Immature natural killer cell (primary cell): Measurements from ENCODE around the gene GLYATL1. TPM values are rescaled to one million over a fixed set of nuclear protein-coding genes. Genes with fewer than 3 reads are reported as not detected.

Experiments
- DNase-seq, 3 donors: peaks; one replicate each; pipeline ENCODE4 v3.0.0; 2022; ENCODE audit warnings: mixed read lengths in 1 of 3
- H3K27ac Mint-ChIP-seq, 6 donors: one replicate each; pipeline ENCODE4 v1.8.0; 2020; ENCODE audit warnings: mixed read lengths in 6 of 6, mild to moderate bottlenecking in 5 of 6, inconsistent platforms in 4 of 6, moderate library complexity in 3 of 6
- H3K27me3 Mint-ChIP-seq, 3 donors: one replicate each; pipeline ENCODE4 v1.8.0; 2020 to 2021; ENCODE audit warnings: low read depth in 3 of 3, mild to moderate bottlenecking in 3 of 3, mixed read lengths in 3 of 3, moderate library complexity in 3 of 3, inconsistent platforms in 1 of 3
- H3K36me3 Mint-ChIP-seq, 3 donors: one replicate each; pipeline ENCODE4 v1.8.0; 2020; ENCODE audit warnings: mixed read lengths in 3 of 3, inconsistent platforms in 2 of 3, mild to moderate bottlenecking in 2 of 3
- H3K4me1 Mint-ChIP-seq, 2 donors: one replicate each; pipeline ENCODE4 v1.8.0; 2020; ENCODE audit warnings: inconsistent platforms in 2 of 2, mild to moderate bottlenecking in 2 of 2, mixed read lengths in 2 of 2, moderate library complexity in 1 of 2
- H3K4me3 Mint-ChIP-seq, 5 donors: one replicate each; pipeline ENCODE4 v1.8.0; 2020; ENCODE audit warnings: mild to moderate bottlenecking in 5 of 5, mixed read lengths in 5 of 5, inconsistent platforms in 3 of 5, moderate library complexity in 3 of 5
- H3K9me3 Mint-ChIP-seq, 6 donors: one replicate each; pipeline ENCODE4 v1.8.0; 2020; ENCODE audit warnings: mild to moderate bottlenecking in 6 of 6, mixed read lengths in 6 of 6, inconsistent platforms in 4 of 6, moderate library complexity in 3 of 6
- polyA plus RNA-seq, 3 donors: library from polyadenylated mRNA; unstranded; fragments of 300-500 nt; fragmentation: Illumina TruSeq; gene quantifications; one replicate each; pipeline ENCODE4 v1.2.3, GENCODE V29; 2021

Gene GLYATL1
- polyA plus RNA-seq, 3 donors from 2014 or later: not detected

GRCh38 chr11:58917159-58917783, 22.0 kb upstream of the GLYATL1 start:
- no peak for DNase-seq
- Mint-ChIP-seq H3K4me3 (no peak overlapping the region), H3K9me3 (peaks cover 3 to 31% (median 14%) of the 10 kb centered on the region in 6 donors), H3K4me1 (no peaks in the 10 kb centered on the region), H3K27ac (no peak overlapping the region), H3K36me3 (peaks cover 0 to 8% (median 0%) of the 10 kb centered on the region in 3 donors), H3K27me3 (peaks cover 1 to 5% (median 2%) of the 10 kb centered on the region in 3 donors)

- Mint-ChIP-seq H3K27me3 (peaks cover 1 to 8% (median 2%) of the 10 kb centered on the region in 3 donors), H3K4me1 (no peaks in the 10 kb centered on the region), H3K4me3 (no peak overlapping the region), H3K36me3 (peaks cover 0 to 8% (median 0%) of the 10 kb centered on the region in 3 donors), H3K9me3 (peaks cover 3 to 27% (median 12%) of the 10 kb centered on the region in 6 donors), H3K27ac (no peak overlapping the region)
- DNase-seq: no peak
These were observed 19.7 kb upstream of the GLYATL1 start for GRCh38 chr11:58919561-58919960.

- no peaks in the 10 kb centered on the region for H3K4me1 Mint-ChIP-seq
- H3K27ac Mint-ChIP-seq: no peak overlapping the region
- H3K27me3 Mint-ChIP-seq: peaks cover 1 to 8% (median 2%) of the 10 kb centered on the region in 3 donors
- H3K4me3 Mint-ChIP-seq: no peak overlapping the region
- peaks cover 3 to 25% (median 12%) of the 10 kb centered on the region in 6 donors for H3K9me3 Mint-ChIP-seq
- no peak for DNase-seq
- peaks cover 0 to 8% (median 0%) of the 10 kb centered on the region in 3 donors for H3K36me3 Mint-ChIP-seq
These were observed 19.3 kb upstream of the GLYATL1 start for GRCh38 chr11:58919980-58920379.

GRCh38 chr11:58921778-58922390, 17.4 kb upstream of the GLYATL1 start:
- H3K36me3 Mint-ChIP-seq: peaks cover 0 to 4% (median 0%) of the 10 kb centered on the region in 3 donors
- DNase-seq: no peak
- no peak overlapping the region for H3K27ac Mint-ChIP-seq
- peaks cover 1 to 9% (median 3%) of the 10 kb centered on the region in 3 donors for H3K27me3 Mint-ChIP-seq
- peaks cover 0 to 15% (median 7%) of the 10 kb centered on the region in 6 donors for H3K9me3 Mint-ChIP-seq
- H3K4me1 Mint-ChIP-seq: no peaks in the 10 kb centered on the region
- H3K4me3 Mint-ChIP-seq: no peak overlapping the region

GRCh38 chr11:58922479-58922878, 16.8 kb upstream of the GLYATL1 start:
- Mint-ChIP-seq H3K4me1 (no peaks in the 10 kb centered on the region), H3K27ac (no peak overlapping the region), H3K36me3 (peaks cover 0 to 4% (median 0%) of the 10 kb centered on the region in 3 donors), H3K9me3 (peaks cover 0 to 10% (median 5%) of the 10 kb centered on the region in 6 donors), H3K27me3 (peaks cover 3 to 10% (median 5%) of the 10 kb centered on the region in 3 donors), H3K4me3 (no peak overlapping the region)
- no peak for DNase-seq

GRCh38 chr11:58923300-58923788, 15.9 kb upstream of the GLYATL1 start:
- Mint-ChIP-seq H3K9me3 (peaks cover 0 to 4% (median 0%) of the 10 kb centered on the region in 6 donors), H3K4me1 (no peaks in the 10 kb centered on the region), H3K4me3 (no peak overlapping the region), H3K27ac (no peak overlapping the region), H3K27me3 (peaks cover 7 to 19% (median 7%) of the 10 kb centered on the region in 3 donors), H3K36me3 (no peaks in the 10 kb centered on the region)
- DNase-seq: no peak

GRCh38 chr11:58924230-58924629, 15.1 kb upstream of the GLYATL1 start:
- H3K36me3 Mint-ChIP-seq: no peaks in the 10 kb centered on the region
- H3K9me3 Mint-ChIP-seq: peaks cover 0 to 2% (median 0%) of the 10 kb centered on the region in 6 donors
- no peak for DNase-seq
- H3K4me3 Mint-ChIP-seq: no peak overlapping the region
- H3K4me1 Mint-ChIP-seq: no peaks in the 10 kb centered on the region
- no peak overlapping the region for H3K27ac Mint-ChIP-seq
- H3K27me3 Mint-ChIP-seq: peaks cover 6 to 21% (median 8%) of the 10 kb centered on the region in 3 donors

- H3K27me3 Mint-ChIP-seq: peaks cover 6 to 21% (median 8%) of the 10 kb centered on the region in 3 donors
- no peaks in the 10 kb centered on the region for H3K36me3 Mint-ChIP-seq
- no peaks in the 10 kb centered on the region for H3K4me1 Mint-ChIP-seq
- no peak for DNase-seq
- H3K4me3 Mint-ChIP-seq: no peak overlapping the region
- H3K27ac Mint-ChIP-seq: no peak overlapping the region
- H3K9me3 Mint-ChIP-seq: peaks cover 0 to 2% (median 0%) of the 10 kb centered on the region in 6 donors
These were observed 13.0 kb upstream of the GLYATL1 start for GRCh38 chr11:58926251-58926650.

GRCh38 chr11:58926695-58927094, 12.6 kb upstream of the GLYATL1 start:
- Mint-ChIP-seq H3K27me3 (peaks cover 6 to 21% (median 8%) of the 10 kb centered on the region in 3 donors), H3K4me3 (no peak overlapping the region), H3K4me1 (no peaks in the 10 kb centered on the region), H3K27ac (no peak overlapping the region), H3K9me3 (peaks cover 0 to 2% (median 0%) of the 10 kb centered on the region in 6 donors), H3K36me3 (no peaks in the 10 kb centered on the region)
- no peak for DNase-seq

GRCh38 chr11:58927393-58928106, 11.7 kb upstream of the GLYATL1 start:
- H3K27ac Mint-ChIP-seq: no peak overlapping the region
- H3K27me3 Mint-ChIP-seq: peaks cover 6 to 21% (median 8%) of the 10 kb centered on the region in 3 donors
- peak overlapping the region in 1 of 5 donors; percentile 4 for H3K4me3 Mint-ChIP-seq
- DNase-seq: no peak
- H3K4me1 Mint-ChIP-seq: no peaks in the 10 kb centered on the region
- peaks cover 0 to 2% (median 0%) of the 10 kb centered on the region in 6 donors for H3K9me3 Mint-ChIP-seq
- no peaks in the 10 kb centered on the region for H3K36me3 Mint-ChIP-seq

- peaks cover 6 to 21% (median 8%) of the 10 kb centered on the region in 3 donors for H3K27me3 Mint-ChIP-seq
- no peak for DNase-seq
- no peaks in the 10 kb centered on the region for H3K36me3 Mint-ChIP-seq
- peaks cover 0 to 2% (median 0%) of the 10 kb centered on the region in 6 donors for H3K9me3 Mint-ChIP-seq
- no peak overlapping the region for H3K4me3 Mint-ChIP-seq
- no peaks in the 10 kb centered on the region for H3K4me1 Mint-ChIP-seq
- H3K27ac Mint-ChIP-seq: no peak overlapping the region
These were observed 11.2 kb upstream of the GLYATL1 start for GRCh38 chr11:58928107-58928499.

- Mint-ChIP-seq H3K9me3 (peaks cover 0 to 2% (median 0%) of the 10 kb centered on the region in 6 donors), H3K36me3 (no peaks in the 10 kb centered on the region), H3K27ac (no peak overlapping the region), H3K27me3 (peaks cover 8 to 25% (median 10%) of the 10 kb centered on the region in 3 donors), H3K4me3 (no peak overlapping the region), H3K4me1 (no peaks in the 10 kb centered on the region)
- no peak for DNase-seq
These were observed 10.6 kb upstream of the GLYATL1 start for GRCh38 chr11:58928691-58929090.

- H3K4me3 Mint-ChIP-seq: no peak overlapping the region
- no peak overlapping the region for H3K27ac Mint-ChIP-seq
- H3K4me1 Mint-ChIP-seq: no peaks in the 10 kb centered on the region
- H3K27me3 Mint-ChIP-seq: peaks cover 8 to 16% (median 10%) of the 10 kb centered on the region in 3 donors
- H3K36me3 Mint-ChIP-seq: no peaks in the 10 kb centered on the region
- H3K9me3 Mint-ChIP-seq: peaks cover 0 to 2% (median 0%) of the 10 kb centered on the region in 6 donors
- DNase-seq: no peak
These were observed 8.4 kb upstream of the GLYATL1 start for GRCh38 chr11:58930926-58931325.

GRCh38 chr11:58933661-58934060, 5.6 kb upstream of the GLYATL1 start:
- Mint-ChIP-seq H3K4me1 (no peaks in the 10 kb centered on the region), H3K4me3 (no peak overlapping the region), H3K9me3 (no peaks in the 10 kb centered on the region), H3K27ac (no peak overlapping the region), H3K27me3 (peaks cover 0 to 4% (median 4%) of the 10 kb centered on the region in 3 donors), H3K36me3 (no peaks in the 10 kb centered on the region)
- no peak for DNase-seq
